Neural cell (in vitro differentiated cells): ENCODE results near the gene BCAT1. TPM values are rescaled to one million over a fixed set of nuclear protein-coding genes. Genes with fewer than 3 reads are reported as not detected.

ENCODE experiments used
- H2AFZ ChIP-seq: fragments of 200-600, 300-800 bp; sonication (generic), shearing (Covaris generic); 2 replicates; pipeline ENCODE4 v1.6.0; 2014; ENCODE audit warnings: low read depth, mild to moderate bottlenecking, antibody characterized with exemption, low read length, moderate library complexity
- H3F3A ChIP-seq: fragments of 200-600 bp; shearing (Covaris generic); 2 replicates; pipeline ENCODE4 v1.6.1; 2016; ENCODE audit warnings: mild to moderate bottlenecking, moderate library complexity, mixed read lengths, antibody characterized with exemption, low read length; ENCODE audit not compliant: insufficient read depth, poor library complexity, severe bottlenecking
- H3K27ac ChIP-seq: fragments of 200-600, 300-800 bp; sonication (generic), shearing (Covaris generic); 2 replicates; pipeline ENCODE4 v1.5.1; 2014; ENCODE audit warnings: mild to moderate bottlenecking, low read length, moderate library complexity
- H3K27me3 ChIP-seq: fragments of 300-800, 200-600 bp; sonication (generic), shearing (Covaris generic); 2 replicates; pipeline ENCODE4 v1.6.0; 2014; ENCODE audit warnings: mild to moderate bottlenecking, low read depth, low read length, moderate library complexity; ENCODE audit not compliant: insufficient read depth
- H3K36me3 ChIP-seq: fragments of 300-800, 200-600 bp; sonication (generic), shearing (Covaris generic); 2 replicates; pipeline ENCODE4 v1.5.1; 2014; ENCODE audit warnings: mild to moderate bottlenecking, antibody characterized with exemption, low read length, moderate library complexity; ENCODE audit not compliant: insufficient read depth
- H3K4me2 ChIP-seq: fragments of 300-800, 200-600 bp; sonication (generic), shearing (Covaris generic); 2 replicates; pipeline ENCODE4 v1.6.0; 2014; ENCODE audit warnings: mild to moderate bottlenecking, low read length
- H3K4me3 ChIP-seq: fragments of 300-800, 200-600 bp; sonication (generic), shearing (Covaris generic); 2 replicates; pipeline ENCODE4 v1.5.1; 2014; ENCODE audit warnings: mild to moderate bottlenecking, low read length, moderate library complexity
- H3K79me2 ChIP-seq: fragments of 200-600 bp; shearing (Covaris generic); replicated peaks from 2 replicates; pipeline ENCODE4 v1.6.0; 2014; ENCODE audit warnings: mild to moderate bottlenecking, low read length, moderate library complexity; ENCODE audit not compliant: insufficient read depth
- H3K9ac ChIP-seq: fragments of 300-800, 200-600 bp; sonication (generic), shearing (Covaris generic); 2 replicates; pipeline ENCODE4 v1.6.1; 2016; ENCODE audit warnings: mild to moderate bottlenecking, low read length, mixed read lengths
- H3K9me2 ChIP-seq: fragments of 200-600 bp; shearing (Covaris generic); 2 replicates; pipeline ENCODE4 v1.6.1; 2016; ENCODE audit warnings: mild to moderate bottlenecking, low read length, mixed read lengths; ENCODE audit not compliant: insufficient read depth
- H3K9me3 ChIP-seq: fragments of 200-600, 300-800 bp; sonication (generic), shearing (Covaris generic); 2 replicates; pipeline ENCODE4 v1.6.1; 2016; ENCODE audit warnings: mild to moderate bottlenecking, mixed run types, low read length, moderate library complexity, mixed read lengths
- H4K20me1 ChIP-seq: fragments of 200-600 bp; shearing (Covaris generic); 2 replicates; pipeline ENCODE4 v1.6.1; 2016; ENCODE audit warnings: mild to moderate bottlenecking, mixed run types; ENCODE audit not compliant: insufficient read depth
- EP300 ChIP-seq: fragments of 450-650 bp; conservative IDR thresholded peaks from 2 replicates; pipeline ENCODE4 v1.6.1; 2014; ENCODE audit warnings: antibody characterized with exemption, mild to moderate bottlenecking, moderate library complexity; ENCODE audit not compliant: poor library complexity, severe bottlenecking
- EZH2 ChIP-seq: fragments of 200-600, 300-800 bp; shearing (Covaris generic), sonication (generic); IDR thresholded peaks from 2 replicates; pipeline ENCODE4 v1.6.1; 2014; ENCODE audit warnings: antibody characterized with exemption, low read length, borderline replicate concordance, mild to moderate bottlenecking; ENCODE audit not compliant: insufficient read depth, poor library complexity, severe bottlenecking
- MXI1 ChIP-seq: fragments of 450-650 bp; conservative IDR thresholded peaks from 2 replicates; pipeline ENCODE4 v1.6.1; 2014; ENCODE audit warnings: antibody characterized with exemption, mild to moderate bottlenecking; ENCODE audit not compliant: poor library complexity, severe bottlenecking
- POLR2AphosphoS5 ChIP-seq: IDR thresholded peaks from 2 replicates; pipeline ENCODE4 v1.6.1; 2012
- RAD21 ChIP-seq: fragments of 450-650 bp; conservative IDR thresholded peaks from 2 replicates; pipeline ENCODE4 v1.6.1; 2014; ENCODE audit warnings: antibody characterized with exemption, mild to moderate bottlenecking, moderate library complexity
- SMC3 ChIP-seq: fragments of 450-650 bp; conservative IDR thresholded peaks from 2 replicates; pipeline ENCODE4 v1.6.1; 2014; ENCODE audit warnings: antibody characterized with exemption, mild to moderate bottlenecking, moderate library complexity; ENCODE audit not compliant: poor library complexity
- TAF1 ChIP-seq: IDR thresholded peaks from 2 replicates; pipeline ENCODE4 v1.6.1; 2012; ENCODE audit warnings: low read depth
- polyA plus RNA-seq: library from polyadenylated mRNA; depleted of rRNA; stranded (reverse); fragments of >200 nt; gene quantifications from 2 replicates; pipeline ENCODE4 v1.2.3, GENCODE V29; 2014
- TF ChIP-seq, protein P1 (sequence below): fragments of 450-650 bp; IDR thresholded peaks from 2 replicates; pipeline ENCODE4 v1.5.1; 2014; ENCODE audit warnings: antibody characterized with exemption, mild to moderate bottlenecking, moderate library complexity; ENCODE audit not compliant: poor library complexity, severe bottlenecking
- TF ChIP-seq, protein P2 (sequence below): IDR thresholded peaks from 2 replicates; pipeline ENCODE4 v1.6.1; 2012; ENCODE audit warnings: borderline replicate concordance

BCAT1 gene
- polyA plus RNA-seq, 1 donor from 2014 or later = 31.3 TPM

DNA sequence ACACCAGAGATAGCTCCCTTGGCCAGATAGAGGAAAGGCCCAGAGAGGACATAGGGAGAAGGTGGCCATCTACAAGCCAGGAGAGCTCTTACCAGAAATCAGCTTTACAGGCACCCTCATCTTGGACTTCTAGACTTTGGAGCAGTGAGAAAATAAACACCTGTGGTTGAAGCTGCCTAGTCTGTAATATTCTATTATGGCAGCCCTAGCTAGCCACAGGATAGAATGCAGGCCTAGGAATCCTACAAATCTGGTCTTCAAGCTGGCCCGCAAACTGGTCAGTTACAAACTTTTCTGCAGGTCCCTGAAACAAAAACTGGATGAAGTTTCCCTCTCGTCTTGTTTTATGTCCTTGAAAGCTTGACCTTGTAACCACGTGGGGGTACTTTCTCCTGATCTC, 92.4 kb downstream of the BCAT1 start:
- Histone ChIP-seq H3K36me3 (peaks cover 9% of the 10 kb centered on the region), H3K4me3 (no peak overlapping the region), H3K27ac (no peak overlapping the region), H3K9ac (no peak overlapping the region), H3F3A (no peaks in the 10 kb centered on the region), H3K27me3 (no peaks in the 10 kb centered on the region), H4K20me1 (no peaks in the 10 kb centered on the region), H3K9me2 (no peaks in the 10 kb centered on the region), H3K4me2 (no peak overlapping the region), H3K79me2 (no peaks in the 10 kb centered on the region), H3K9me3 (peaks cover 11% of the 10 kb centered on the region), H2AFZ (no peak overlapping the region)
- TF ChIP-seq RAD21 = no peak

DNA sequence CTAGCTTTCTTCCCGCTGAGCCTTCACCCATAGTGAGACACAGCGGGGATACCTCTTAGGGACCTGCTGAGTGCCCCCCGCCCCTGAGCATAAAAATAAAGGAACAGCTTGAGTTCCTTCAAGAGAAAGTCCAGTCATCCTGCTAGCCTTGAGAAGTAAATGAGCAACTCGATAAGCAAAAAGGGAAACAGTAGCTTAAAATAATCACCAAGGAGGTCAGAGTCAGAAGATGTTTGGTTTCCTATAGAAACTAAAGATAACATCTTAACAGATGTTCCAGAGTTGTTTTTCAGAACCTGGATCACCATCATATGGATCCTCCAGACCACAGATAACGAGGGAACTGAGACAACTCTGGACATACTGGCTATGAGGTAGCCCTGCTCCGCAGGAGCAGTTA, 94.0 kb downstream of the BCAT1 start:
- Histone ChIP-seq H3K9me3 (peaks cover 4% of the 10 kb centered on the region), H3F3A (no peaks in the 10 kb centered on the region), H3K9me2 (no peaks in the 10 kb centered on the region), H3K27ac (no peak overlapping the region), H3K27me3 (no peaks in the 10 kb centered on the region), H2AFZ (no peak overlapping the region), H3K36me3 (peaks cover 2% of the 10 kb centered on the region), H4K20me1 (no peaks in the 10 kb centered on the region), H3K79me2 (no peaks in the 10 kb centered on the region), H3K4me3 (no peak overlapping the region), H3K9ac (no peak overlapping the region), H3K4me2 (no peak overlapping the region)
- TF ChIP-seq, protein P1, sequence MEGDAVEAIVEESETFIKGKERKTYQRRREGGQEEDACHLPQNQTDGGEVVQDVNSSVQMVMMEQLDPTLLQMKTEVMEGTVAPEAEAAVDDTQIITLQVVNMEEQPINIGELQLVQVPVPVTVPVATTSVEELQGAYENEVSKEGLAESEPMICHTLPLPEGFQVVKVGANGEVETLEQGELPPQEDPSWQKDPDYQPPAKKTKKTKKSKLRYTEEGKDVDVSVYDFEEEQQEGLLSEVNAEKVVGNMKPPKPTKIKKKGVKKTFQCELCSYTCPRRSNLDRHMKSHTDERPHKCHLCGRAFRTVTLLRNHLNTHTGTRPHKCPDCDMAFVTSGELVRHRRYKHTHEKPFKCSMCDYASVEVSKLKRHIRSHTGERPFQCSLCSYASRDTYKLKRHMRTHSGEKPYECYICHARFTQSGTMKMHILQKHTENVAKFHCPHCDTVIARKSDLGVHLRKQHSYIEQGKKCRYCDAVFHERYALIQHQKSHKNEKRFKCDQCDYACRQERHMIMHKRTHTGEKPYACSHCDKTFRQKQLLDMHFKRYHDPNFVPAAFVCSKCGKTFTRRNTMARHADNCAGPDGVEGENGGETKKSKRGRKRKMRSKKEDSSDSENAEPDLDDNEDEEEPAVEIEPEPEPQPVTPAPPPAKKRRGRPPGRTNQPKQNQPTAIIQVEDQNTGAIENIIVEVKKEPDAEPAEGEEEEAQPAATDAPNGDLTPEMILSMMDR = no peak
- TF ChIP-seq RAD21 = no peak
- TF ChIP-seq EP300 = no peak
- no peak for TF ChIP-seq EZH2
- TF ChIP-seq MXI1 = no peak
- TF ChIP-seq SMC3 = no peak
- no peak for TF ChIP-seq POLR2AphosphoS5
- TF ChIP-seq, protein P2, sequence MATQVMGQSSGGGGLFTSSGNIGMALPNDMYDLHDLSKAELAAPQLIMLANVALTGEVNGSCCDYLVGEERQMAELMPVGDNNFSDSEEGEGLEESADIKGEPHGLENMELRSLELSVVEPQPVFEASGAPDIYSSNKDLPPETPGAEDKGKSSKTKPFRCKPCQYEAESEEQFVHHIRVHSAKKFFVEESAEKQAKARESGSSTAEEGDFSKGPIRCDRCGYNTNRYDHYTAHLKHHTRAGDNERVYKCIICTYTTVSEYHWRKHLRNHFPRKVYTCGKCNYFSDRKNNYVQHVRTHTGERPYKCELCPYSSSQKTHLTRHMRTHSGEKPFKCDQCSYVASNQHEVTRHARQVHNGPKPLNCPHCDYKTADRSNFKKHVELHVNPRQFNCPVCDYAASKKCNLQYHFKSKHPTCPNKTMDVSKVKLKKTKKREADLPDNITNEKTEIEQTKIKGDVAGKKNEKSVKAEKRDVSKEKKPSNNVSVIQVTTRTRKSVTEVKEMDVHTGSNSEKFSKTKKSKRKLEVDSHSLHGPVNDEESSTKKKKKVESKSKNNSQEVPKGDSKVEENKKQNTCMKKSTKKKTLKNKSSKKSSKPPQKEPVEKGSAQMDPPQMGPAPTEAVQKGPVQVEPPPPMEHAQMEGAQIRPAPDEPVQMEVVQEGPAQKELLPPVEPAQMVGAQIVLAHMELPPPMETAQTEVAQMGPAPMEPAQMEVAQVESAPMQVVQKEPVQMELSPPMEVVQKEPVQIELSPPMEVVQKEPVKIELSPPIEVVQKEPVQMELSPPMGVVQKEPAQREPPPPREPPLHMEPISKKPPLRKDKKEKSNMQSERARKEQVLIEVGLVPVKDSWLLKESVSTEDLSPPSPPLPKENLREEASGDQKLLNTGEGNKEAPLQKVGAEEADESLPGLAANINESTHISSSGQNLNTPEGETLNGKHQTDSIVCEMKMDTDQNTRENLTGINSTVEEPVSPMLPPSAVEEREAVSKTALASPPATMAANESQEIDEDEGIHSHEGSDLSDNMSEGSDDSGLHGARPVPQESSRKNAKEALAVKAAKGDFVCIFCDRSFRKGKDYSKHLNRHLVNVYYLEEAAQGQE = no peak
- no peak for TF ChIP-seq TAF1

DNA sequence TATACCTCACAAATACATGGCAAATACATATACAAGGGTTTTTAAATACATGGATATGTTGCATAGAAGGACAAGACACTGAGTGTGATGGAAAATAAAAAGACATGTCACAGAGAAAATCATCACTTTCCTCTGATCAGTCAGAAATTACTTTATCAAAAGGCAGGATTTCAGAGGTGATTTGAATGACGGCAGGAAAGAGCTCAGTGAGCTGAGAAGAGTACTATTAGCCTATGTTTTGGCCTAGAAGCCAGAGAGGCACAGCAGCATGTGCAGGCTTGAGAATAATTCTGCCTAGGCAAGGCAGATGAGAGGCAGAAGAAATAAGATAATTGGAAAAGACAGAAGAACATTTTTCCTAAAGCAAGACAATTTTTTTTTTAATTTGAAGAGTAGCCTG, 94.9 kb downstream of the BCAT1 start:
- Histone ChIP-seq H3K9ac (no peak overlapping the region), H2AFZ (no peak overlapping the region), H4K20me1 (no peaks in the 10 kb centered on the region), H3F3A (no peaks in the 10 kb centered on the region), H3K27me3 (no peaks in the 10 kb centered on the region), H3K9me2 (no peaks in the 10 kb centered on the region), H3K36me3 (no peaks in the 10 kb centered on the region), H3K4me3 (no peak overlapping the region), H3K79me2 (no peaks in the 10 kb centered on the region), H3K27ac (peak overlapping the region; percentile 6), H3K9me3 (peaks cover 4% of the 10 kb centered on the region), H3K4me2 (no peak overlapping the region)
- no peak for TF ChIP-seq TAF1
- TF ChIP-seq, protein P1 = no peak
- no peak for TF ChIP-seq SMC3
- peak; percentile 77 for TF ChIP-seq EP300
- TF ChIP-seq MXI1 = no peak
